ENCODE measurements around the gene ANKRD44. TPM values are rescaled to one million over a fixed set of nuclear protein-coding genes. Genes with fewer than 3 reads are reported as not detected.

The ANKRD44 gene
- total and polyA plus RNA-seq, 2 of the 8 experiments (the other 6 are each of a cell fraction or from before 2014, with no cell fraction given), result 1.2 to 1.3 TPM

DNA sequence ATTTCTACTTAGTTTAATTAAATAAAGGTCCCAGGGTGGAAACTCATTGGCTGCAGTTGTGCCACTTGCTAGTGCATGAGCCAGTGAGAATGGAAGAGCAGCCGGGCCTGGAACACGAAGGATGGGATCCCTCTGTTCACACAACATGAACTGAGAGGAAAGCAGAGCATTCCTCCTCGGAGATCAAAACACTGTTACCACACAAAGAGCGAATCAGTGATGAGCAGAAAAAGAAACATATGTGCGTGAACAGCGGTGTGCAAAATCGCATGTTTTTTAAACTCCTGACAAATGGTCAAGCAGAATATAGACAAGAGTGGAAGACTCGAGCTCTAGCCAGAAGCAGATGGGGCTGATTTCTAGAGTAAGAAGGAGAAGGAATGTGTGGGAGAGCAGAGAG is 28.4 kb upstream of the ANKRD44 start:
- H2AK5ac ChIP-seq (ENCODE audit: low read depth, low read length), result no peak overlapping the region
- 90% methylated on average over 8 of the region's 8 CpGs; no CpG with 5 or more reads in 1 of the 2 experiments for WGBS, 2 experiments (ENCODE audit: extremely low coverage in 1 of 2, insufficient coverage in 1 of 2, insufficient read length in 1 of 2, insufficient replicate concordance in 2 of 2, low coverage in 1 of 2, low lambda C conversion rate in 2 of 2, missing lambda C conversion rate in 1 of 2)
- no peak for DNase-seq (ENCODE audit: low read depth in 1 of 2, low spot score in 2 of 2)

More for the DNA sequence above, 28.4 kb upstream of the ANKRD44 start:
- H2BK20ac ChIP-seq (ENCODE audit: low read length), result no peak overlapping the region
- H3K14ac ChIP-seq (ENCODE audit: insufficient read length), result no peak overlapping the region
- H4K91ac ChIP-seq (replicated peaks; ENCODE audit: insufficient read length, low read length), result no peak overlapping the region
- H3K56ac ChIP-seq (replicated peaks; ENCODE audit: insufficient read length, low read depth, low read length), result no peak overlapping the region
- H3K79me1 ChIP-seq (ENCODE audit: low read depth, low read length), result no peaks in the 10 kb centered on the region
- ChIA-PET CTCF (ENCODE audit: partially characterized antibody) (interaction anchor here (0.6 kb wide), 1 partner anchor 24 kb away, joined by 3 read pairs; no protein-coding TSS in a partner anchor), POLR2A (ENCODE audit: partially characterized antibody) (no interaction called here)
- H3K23me2 ChIP-seq (ENCODE audit: low read depth, low read length), result no peaks in the 10 kb centered on the region
- H2BK15ac ChIP-seq (ENCODE audit: low read length), result no peak overlapping the region
- H3K36me3 ChIP-seq (ENCODE audit: control insufficient read depth in 2 of 4, insufficient read depth in 4 of 4, low read length in 3 of 4), result no peaks in the 10 kb centered on the region
- no peaks in the 10 kb centered on the region for H3K4me1 ChIP-seq (replicated peaks in 1 of 4; ENCODE audit: control insufficient read depth in 3 of 4, insufficient read depth in 4 of 4, low read length in 3 of 4)
- H3K27me3 ChIP-seq (replicated peaks in 1 of 4; ENCODE audit: control insufficient read depth in 3 of 4, extremely low read depth in 1 of 4, insufficient read depth in 3 of 4, low read length in 3 of 4), result no peaks in the 10 kb centered on the region
- no peak overlapping the region for H2BK5ac ChIP-seq (ENCODE audit: low read depth, low read length)
- peak overlapping the region; percentile 4; the same call in 1 of the 2 replicates for H2AFZ ChIP-seq (ENCODE audit: low read length)
- TF ChIP-seq TCF12 (IDR thresholded peaks at IDR 0.05; ENCODE audit: low read depth, low read length) (no peak), HDAC6 (IDR thresholded peaks at IDR 0.05; ENCODE audit: low read depth, low read length) (no peak), SUZ12 (IDR thresholded peaks at IDR 0.05; ENCODE audit: low read length) (no peak), SIRT6 (IDR thresholded peaks at IDR 0.05; ENCODE audit: low read length) (no peak), CHD2 (IDR thresholded peaks at IDR 0.05; ENCODE audit: low read length) (no peak), NANOG (IDR thresholded peaks at IDR 0.05; ENCODE audit: insufficient read depth, low read depth, low read length, poor library complexity, severe bottlenecking) (no peak), SP2 (IDR thresholded peaks at IDR 0.05; ENCODE audit: low read length) (no peak), TAF1 (IDR thresholded peaks at IDR 0.05; ENCODE audit: low read depth, low read length) (no peak), POLR2A (IDR thresholded peaks at IDR 0.05; ENCODE audit: control extremely low read depth in 1 of 2, low read depth in 2 of 2, low read length in 2 of 2) (no peak)
- TF ChIP-seq, protein P1, sequence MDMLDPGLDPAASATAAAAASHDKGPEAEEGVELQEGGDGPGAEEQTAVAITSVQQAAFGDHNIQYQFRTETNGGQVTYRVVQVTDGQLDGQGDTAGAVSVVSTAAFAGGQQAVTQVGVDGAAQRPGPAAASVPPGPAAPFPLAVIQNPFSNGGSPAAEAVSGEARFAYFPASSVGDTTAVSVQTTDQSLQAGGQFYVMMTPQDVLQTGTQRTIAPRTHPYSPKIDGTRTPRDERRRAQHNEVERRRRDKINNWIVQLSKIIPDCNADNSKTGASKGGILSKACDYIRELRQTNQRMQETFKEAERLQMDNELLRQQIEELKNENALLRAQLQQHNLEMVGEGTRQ (IDR thresholded peaks at IDR 0.05; ENCODE audit: low read length), result no peak
- TF ChIP-seq, protein P2, sequence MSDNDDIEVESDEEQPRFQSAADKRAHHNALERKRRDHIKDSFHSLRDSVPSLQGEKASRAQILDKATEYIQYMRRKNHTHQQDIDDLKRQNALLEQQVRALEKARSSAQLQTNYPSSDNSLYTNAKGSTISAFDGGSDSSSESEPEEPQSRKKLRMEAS (IDR thresholded peaks at IDR 0.05), result no peak
- no peak for FAIRE-seq
- no peak overlapping the region for H4K5ac ChIP-seq (ENCODE audit: insufficient read length, low read depth, low read length)
- no peak overlapping the region for H2BK12ac ChIP-seq (ENCODE audit: low read depth, low read length)
- no peaks in the 10 kb centered on the region for H3K9me3 ChIP-seq (ENCODE audit: insufficient read depth in 2 of 2, low read depth in 1 of 2, low read length in 1 of 2)
- no peak overlapping the region for H3K9ac ChIP-seq (replicated peaks in 1 of 4; ENCODE audit: extremely low read depth in 1 of 4, low read depth in 3 of 4, low read length in 3 of 4)
- no peak overlapping the region for H3K23ac ChIP-seq (ENCODE audit: insufficient read length)
- no peak overlapping the region for H3K18ac ChIP-seq (ENCODE audit: extremely low read depth, low read length)
- no peak overlapping the region for H3K27ac ChIP-seq (ENCODE audit: low read depth, low read length)
- H3K4ac ChIP-seq (replicated peaks; ENCODE audit: insufficient read length, low read depth, low read length), result no peak overlapping the region
- no peak overlapping the region for H2BK120ac ChIP-seq (replicated peaks; ENCODE audit: low read depth, low read length)
- H4K8ac ChIP-seq (ENCODE audit: extremely low read depth, insufficient read depth, low read length), result no peak overlapping the region
- H3K4me3 ChIP-seq (ENCODE audit: extremely low read depth in 1 of 4, insufficient read depth in 2 of 4, low read depth in 3 of 4, low read length in 4 of 4), result no peak overlapping the region
- H4K20me1 ChIP-seq (replicated peaks in 1 of 2; ENCODE audit: control insufficient read depth in 1 of 2, insufficient read depth in 2 of 2, low read length in 2 of 2), result no peaks in the 10 kb centered on the region
- H3K4me2 ChIP-seq (ENCODE audit: insufficient read depth in 1 of 2, low read depth in 2 of 2, low read length in 2 of 2), result no peak overlapping the region
- no peaks in the 10 kb centered on the region for H3K79me2 ChIP-seq (ENCODE audit: control insufficient read depth in 1 of 2, insufficient read depth in 2 of 2, low read length in 2 of 2)

All from H1 (cell line).